ENCODE measurements around the gene SCAANT1.

The SCAANT1 gene

DNA sequence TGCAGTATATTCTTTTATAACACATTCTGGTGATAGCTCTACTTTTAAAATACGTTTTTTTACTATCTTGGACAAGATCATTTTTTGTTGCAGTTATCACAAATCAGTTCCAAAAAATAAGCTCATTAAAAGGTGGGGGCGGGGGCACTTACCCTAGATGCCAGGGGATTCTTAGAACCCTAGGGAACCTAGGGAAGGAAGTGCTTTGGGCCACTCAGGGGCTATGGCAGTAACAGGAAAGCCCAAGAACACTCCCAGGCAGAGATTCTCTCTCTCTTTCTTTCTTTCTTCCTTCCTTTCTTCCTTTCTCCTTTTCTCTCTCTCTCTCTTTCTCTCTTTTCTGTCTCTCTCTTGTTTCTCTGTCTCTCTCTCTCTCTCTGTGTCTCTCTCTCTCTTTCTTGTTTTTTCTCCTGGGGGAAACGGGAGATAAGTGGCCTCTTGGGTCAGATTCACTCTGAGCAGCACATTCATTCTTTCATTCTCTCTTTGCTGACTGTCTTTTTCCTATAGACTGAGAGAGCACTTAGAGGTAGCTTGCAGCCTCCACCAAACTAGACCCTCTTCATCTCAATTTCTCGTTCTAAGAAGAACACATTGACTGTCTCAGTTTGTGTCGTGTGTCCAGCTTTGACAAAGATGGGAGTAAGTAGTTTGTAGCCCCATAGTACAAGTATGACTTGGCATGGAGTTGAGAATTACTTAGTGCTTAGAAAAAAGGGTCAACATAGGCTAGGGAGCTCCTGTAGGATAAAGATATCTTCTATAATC lies 16.6 kb downstream of the SCAANT1 start:
- Histone ChIP-seq H3K27me3 (ENCODE audit: control insufficient read depth, insufficient read depth, low read length) (no peaks in the 10 kb centered on the region), H3K4me3 (ENCODE audit: low read depth, low read length) (no peak overlapping the region), H3K9ac (ENCODE audit: low read length) (no peak overlapping the region), H3K9me3 (ENCODE audit: control insufficient read depth, insufficient read depth, low read depth, low read length) (no peaks in the 10 kb centered on the region), H3K4me1 (ENCODE audit: control insufficient read depth, insufficient read depth, low read length) (peaks cover 13% of the 10 kb centered on the region), H3K27ac (ENCODE audit: low read depth, low read length) (no peak overlapping the region), H3K36me3 (ENCODE audit: control insufficient read depth, insufficient read depth, low read length) (peaks cover 11% of the 10 kb centered on the region)

DNA sequence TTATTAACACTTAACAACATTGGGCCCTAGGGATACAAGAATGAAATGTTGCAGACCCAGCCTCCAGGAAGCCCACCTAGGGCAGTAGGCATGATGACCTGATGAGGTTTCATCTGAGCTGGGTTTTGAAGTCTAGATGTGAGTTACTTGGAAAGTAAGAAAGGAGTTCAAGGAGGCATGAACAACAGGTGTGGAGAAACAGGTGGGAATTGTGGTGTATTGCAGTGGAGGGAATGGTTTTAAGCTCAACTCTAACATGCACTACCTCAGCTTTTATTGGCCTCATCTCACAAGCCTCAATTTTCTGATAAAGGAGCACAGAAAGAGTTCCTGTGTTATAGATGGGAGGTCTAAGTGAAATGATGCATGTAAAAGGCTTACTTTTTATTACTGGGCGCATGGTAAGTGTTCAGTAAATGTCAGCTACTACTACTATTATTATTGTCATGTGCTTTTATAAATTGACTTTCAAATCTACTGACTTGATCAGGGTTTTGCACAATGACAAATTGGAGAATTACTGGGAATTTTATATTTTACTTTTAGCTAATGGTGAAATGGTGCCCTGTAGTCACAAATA lies 19.3 kb downstream of the SCAANT1 start:
- H3K4me1 ChIP-seq (ENCODE audit: control insufficient read depth, insufficient read depth, low read length), result peaks cover 13% of the 10 kb centered on the region
- H3K9ac ChIP-seq (ENCODE audit: low read length), result no peak overlapping the region
- H3K36me3 ChIP-seq (ENCODE audit: control insufficient read depth, insufficient read depth, low read length), result no peaks in the 10 kb centered on the region
- no peaks in the 10 kb centered on the region for H3K9me3 ChIP-seq (ENCODE audit: control insufficient read depth, insufficient read depth, low read depth, low read length)
- no peaks in the 10 kb centered on the region for H3K27me3 ChIP-seq (ENCODE audit: control insufficient read depth, insufficient read depth, low read length)
- no peak overlapping the region for H3K27ac ChIP-seq (ENCODE audit: low read depth, low read length)
- H3K4me3 ChIP-seq (ENCODE audit: low read depth, low read length), result no peak overlapping the region

DNA sequence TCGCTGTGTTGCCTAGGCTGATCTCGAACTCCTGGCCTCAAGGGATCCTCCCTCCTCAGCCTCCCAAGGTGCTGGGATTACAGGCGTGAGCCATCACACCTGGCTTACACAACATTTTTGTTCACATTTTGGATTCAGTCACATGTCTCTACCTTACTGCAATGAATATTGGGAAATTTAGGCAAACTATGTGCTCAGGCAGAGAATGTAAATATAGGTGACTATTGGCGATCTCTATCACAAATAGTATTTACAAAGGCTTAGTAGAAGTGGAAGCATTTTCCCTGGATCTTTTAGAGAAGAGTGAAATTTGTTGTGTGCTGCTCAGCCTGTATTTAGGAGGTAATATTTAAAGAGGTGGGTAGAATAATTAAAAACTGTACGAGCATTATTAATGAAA lies 20.7 kb downstream of the SCAANT1 start:
- Histone ChIP-seq H3K27me3 (ENCODE audit: control insufficient read depth, insufficient read depth, low read length) (no peaks in the 10 kb centered on the region), H3K4me1 (ENCODE audit: control insufficient read depth, insufficient read depth, low read length) (peaks cover 17% of the 10 kb centered on the region), H3K27ac (ENCODE audit: low read depth, low read length) (no peak overlapping the region), H3K36me3 (ENCODE audit: control insufficient read depth, insufficient read depth, low read length) (no peaks in the 10 kb centered on the region), H3K9me3 (ENCODE audit: control insufficient read depth, insufficient read depth, low read depth, low read length) (no peaks in the 10 kb centered on the region), H3K4me3 (ENCODE audit: low read depth, low read length) (no peak overlapping the region), H3K9ac (ENCODE audit: low read length) (no peak overlapping the region)

GRCh38 chr3:63886858-63887257 lies 25.3 kb downstream of the SCAANT1 start:
- no peak overlapping the region for H3K27ac ChIP-seq (ENCODE audit: low read depth, low read length)
- H3K4me3 ChIP-seq (ENCODE audit: low read depth, low read length), result no peak overlapping the region
- peaks cover 7% of the 10 kb centered on the region for H3K4me1 ChIP-seq (ENCODE audit: control insufficient read depth, insufficient read depth, low read length)
- no peaks in the 10 kb centered on the region for H3K9me3 ChIP-seq (ENCODE audit: control insufficient read depth, insufficient read depth, low read depth, low read length)
- H3K27me3 ChIP-seq (ENCODE audit: control insufficient read depth, insufficient read depth, low read length), result no peaks in the 10 kb centered on the region
- no peak overlapping the region for H3K9ac ChIP-seq (ENCODE audit: low read length)
- no peaks in the 10 kb centered on the region for H3K36me3 ChIP-seq (ENCODE audit: control insufficient read depth, insufficient read depth, low read length)

GRCh38 chr3:63880653-63881052 lies 31.5 kb downstream of the SCAANT1 start:
- H3K36me3 ChIP-seq (ENCODE audit: control insufficient read depth, insufficient read depth, low read length), result no peaks in the 10 kb centered on the region
- H3K9ac ChIP-seq (ENCODE audit: low read length), result no peak overlapping the region
- no peak overlapping the region for H3K4me3 ChIP-seq (ENCODE audit: low read depth, low read length)
- H3K27me3 ChIP-seq (ENCODE audit: control insufficient read depth, insufficient read depth, low read length), result no peaks in the 10 kb centered on the region
- H3K9me3 ChIP-seq (ENCODE audit: control insufficient read depth, insufficient read depth, low read depth, low read length), result no peaks in the 10 kb centered on the region
- H3K27ac ChIP-seq (ENCODE audit: low read depth, low read length), result no peak overlapping the region
- H3K4me1 ChIP-seq (ENCODE audit: control insufficient read depth, insufficient read depth, low read length), result peaks cover 14% of the 10 kb centered on the region; the same call in 1 of the 2 replicates

DNA sequence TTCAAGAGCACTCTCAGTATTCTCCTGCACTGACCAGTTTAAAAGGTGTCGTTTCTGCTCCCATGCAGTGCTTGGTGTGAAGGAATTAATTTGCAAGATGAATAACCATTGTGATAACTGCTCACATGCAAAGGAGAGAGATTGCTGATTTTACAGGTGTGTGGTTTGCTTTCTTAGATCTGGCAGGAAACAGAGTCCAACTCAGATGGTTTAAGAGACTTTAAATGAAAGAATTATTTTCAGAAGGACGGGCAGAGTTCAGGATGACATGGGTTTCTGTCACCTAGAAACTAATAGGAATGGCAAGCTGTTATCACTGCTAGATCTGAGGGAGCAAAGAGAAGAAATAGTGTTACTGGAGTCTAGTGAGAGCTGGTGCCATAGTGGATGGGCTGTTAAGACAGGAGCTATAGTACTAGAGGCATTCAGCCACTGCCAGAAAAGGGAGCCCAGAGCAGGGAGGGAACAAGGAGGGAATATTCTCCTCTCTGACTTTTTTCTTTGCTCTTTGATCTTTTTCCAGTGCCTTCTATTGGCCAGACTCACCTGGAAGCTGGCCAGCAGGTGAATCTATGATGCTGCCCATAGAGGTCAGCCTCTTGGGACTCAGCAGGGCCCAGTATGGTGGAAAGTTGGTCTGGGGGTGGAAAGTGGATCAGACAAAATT lies 33.7 kb downstream of the SCAANT1 start:
- Histone ChIP-seq H3K27ac (ENCODE audit: low read depth, low read length) (no peak overlapping the region), H3K9ac (ENCODE audit: low read length) (no peak overlapping the region), H3K27me3 (ENCODE audit: control insufficient read depth, insufficient read depth, low read length) (no peaks in the 10 kb centered on the region), H3K4me1 (ENCODE audit: control insufficient read depth, insufficient read depth, low read length) (peaks cover 14% of the 10 kb centered on the region; the same call in 1 of the 2 replicates), H3K4me3 (ENCODE audit: low read depth, low read length) (no peak overlapping the region), H3K36me3 (ENCODE audit: control insufficient read depth, insufficient read depth, low read length) (no peaks in the 10 kb centered on the region), H3K9me3 (ENCODE audit: control insufficient read depth, insufficient read depth, low read depth, low read length) (no peaks in the 10 kb centered on the region)

GRCh38 chr3:63877737-63878393 lies 34.3 kb downstream of the SCAANT1 start:
- H3K4me1 ChIP-seq (ENCODE audit: control insufficient read depth, insufficient read depth, low read length), result peaks cover 14% of the 10 kb centered on the region; the same call in 1 of the 2 replicates
- no peak overlapping the region for H3K9ac ChIP-seq (ENCODE audit: low read length)
- no peak overlapping the region for H3K27ac ChIP-seq (ENCODE audit: low read depth, low read length)
- no peaks in the 10 kb centered on the region for H3K9me3 ChIP-seq (ENCODE audit: control insufficient read depth, insufficient read depth, low read depth, low read length)
- H3K4me3 ChIP-seq (ENCODE audit: low read depth, low read length), result no peak overlapping the region
- no peaks in the 10 kb centered on the region for H3K36me3 ChIP-seq (ENCODE audit: control insufficient read depth, insufficient read depth, low read length)
- no peaks in the 10 kb centered on the region for H3K27me3 ChIP-seq (ENCODE audit: control insufficient read depth, insufficient read depth, low read length)

DNA sequence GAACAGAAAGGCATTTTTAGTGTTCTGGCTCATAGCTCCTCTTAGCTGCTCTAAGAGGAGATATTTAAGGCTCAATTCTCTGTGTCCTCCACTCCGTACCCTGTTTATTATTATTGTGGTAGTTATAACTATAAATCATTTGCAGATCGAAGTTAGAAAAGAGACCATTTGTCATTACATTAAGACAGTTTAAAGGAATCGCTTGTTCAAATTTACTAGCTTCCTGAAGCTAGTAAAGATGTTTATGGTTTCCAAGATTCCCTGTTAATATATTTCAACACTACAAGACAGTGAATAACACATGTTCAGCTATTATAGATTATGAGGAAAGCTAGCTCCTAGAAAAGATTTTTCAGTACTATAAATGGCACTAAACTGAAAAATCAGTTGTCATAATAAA lies 35.9 kb downstream of the SCAANT1 start:
- Histone ChIP-seq H3K4me3 (ENCODE audit: low read depth, low read length) (no peak overlapping the region), H3K27me3 (ENCODE audit: control insufficient read depth, insufficient read depth, low read length) (no peaks in the 10 kb centered on the region), H3K27ac (ENCODE audit: low read depth, low read length) (no peak overlapping the region), H3K36me3 (ENCODE audit: control insufficient read depth, insufficient read depth, low read length) (no peaks in the 10 kb centered on the region), H3K4me1 (ENCODE audit: control insufficient read depth, insufficient read depth, low read length) (peaks cover 14% of the 10 kb centered on the region), H3K9me3 (ENCODE audit: control insufficient read depth, insufficient read depth, low read depth, low read length) (no peaks in the 10 kb centered on the region), H3K9ac (ENCODE audit: low read length) (no peak overlapping the region)

DNA sequence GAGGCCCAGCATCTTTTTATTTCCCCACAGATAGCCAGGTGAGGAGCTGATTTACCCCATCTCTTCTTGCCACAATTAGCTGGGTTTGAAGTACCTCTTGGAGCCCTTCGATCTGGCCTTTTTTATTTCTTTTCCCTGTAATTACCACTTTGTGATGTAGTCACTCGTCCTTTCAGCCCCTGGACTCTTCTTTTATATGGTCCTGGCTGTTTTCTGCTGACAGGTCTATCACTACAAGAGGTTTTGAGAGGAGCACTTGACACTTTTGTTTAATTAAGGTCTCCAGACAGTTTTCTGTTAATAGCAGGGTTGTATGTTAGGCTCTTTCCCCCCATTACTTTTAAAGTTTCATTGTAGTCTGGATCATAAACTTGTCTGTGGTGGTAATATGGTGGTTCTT lies 36.7 kb downstream of the SCAANT1 start:
- Histone ChIP-seq H3K27ac (ENCODE audit: low read depth, low read length) (no peak overlapping the region), H3K4me1 (ENCODE audit: control insufficient read depth, insufficient read depth, low read length) (peaks cover 18% of the 10 kb centered on the region), H3K9ac (ENCODE audit: low read length) (no peak overlapping the region), H3K4me3 (ENCODE audit: low read depth, low read length) (no peak overlapping the region), H3K27me3 (ENCODE audit: control insufficient read depth, insufficient read depth, low read length) (no peaks in the 10 kb centered on the region), H3K9me3 (ENCODE audit: control insufficient read depth, insufficient read depth, low read depth, low read length) (no peaks in the 10 kb centered on the region), H3K36me3 (ENCODE audit: control insufficient read depth, insufficient read depth, low read length) (no peaks in the 10 kb centered on the region)

- no peak overlapping the region for H3K4me3 ChIP-seq (ENCODE audit: low read depth, low read length)
- H3K4me1 ChIP-seq (ENCODE audit: control insufficient read depth, insufficient read depth, low read length), result peaks cover 20% of the 10 kb centered on the region
- H3K27ac ChIP-seq (ENCODE audit: low read depth, low read length), result no peak overlapping the region
- H3K27me3 ChIP-seq (ENCODE audit: control insufficient read depth, insufficient read depth, low read length), result no peaks in the 10 kb centered on the region
- H3K36me3 ChIP-seq (ENCODE audit: control insufficient read depth, insufficient read depth, low read length), result no peaks in the 10 kb centered on the region
- no peak overlapping the region for H3K9ac ChIP-seq (ENCODE audit: low read length)
- H3K9me3 ChIP-seq (ENCODE audit: control insufficient read depth, insufficient read depth, low read depth, low read length), result no peaks in the 10 kb centered on the region
Observed at GRCh38 chr3:63874769-63875168, 37.4 kb downstream of the SCAANT1 start.
